ENCODE results near the gene CAMK1G. TPM values are rescaled to one million over a fixed set of nuclear protein-coding genes. Genes with fewer than 3 reads are reported as not detected.

Gene CAMK1G
- total and polyA plus RNA-seq, 9 of the 15 experiments (the other 6 are each of a cell fraction or from before 2014, with no cell fraction given): not detected

- TF ChIP-seq HMGN3 (IDR thresholded peaks at IDR 0.05; ENCODE audit: borderline replicate concordance, extremely low read depth, insufficient read length, low read depth, low read length): peak; percentile 30
- TF ChIP-seq ZNF395 (CRISPR knock-in tag; IDR thresholded peaks at IDR 0.05): peak; percentile 65; the same call in 1 of the 2 replicates
- peak; percentile 60; the same call in 1 of the 2 replicates for TF ChIP-seq ELF4 (CRISPR knock-in tag; IDR thresholded peaks at IDR 0.05)
- peak; percentile 89 for TF ChIP-seq HMBOX1 (IDR thresholded peaks at IDR 0.05)
- TF ChIP-seq TCF3 (CRISPR knock-in tag; IDR thresholded peaks at IDR 0.05): peak; percentile 53
- no peak for TF ChIP-seq ZNF3 (CRISPR knock-in tag; IDR thresholded peaks at IDR 0.05)
- TF ChIP-seq, protein P1, sequence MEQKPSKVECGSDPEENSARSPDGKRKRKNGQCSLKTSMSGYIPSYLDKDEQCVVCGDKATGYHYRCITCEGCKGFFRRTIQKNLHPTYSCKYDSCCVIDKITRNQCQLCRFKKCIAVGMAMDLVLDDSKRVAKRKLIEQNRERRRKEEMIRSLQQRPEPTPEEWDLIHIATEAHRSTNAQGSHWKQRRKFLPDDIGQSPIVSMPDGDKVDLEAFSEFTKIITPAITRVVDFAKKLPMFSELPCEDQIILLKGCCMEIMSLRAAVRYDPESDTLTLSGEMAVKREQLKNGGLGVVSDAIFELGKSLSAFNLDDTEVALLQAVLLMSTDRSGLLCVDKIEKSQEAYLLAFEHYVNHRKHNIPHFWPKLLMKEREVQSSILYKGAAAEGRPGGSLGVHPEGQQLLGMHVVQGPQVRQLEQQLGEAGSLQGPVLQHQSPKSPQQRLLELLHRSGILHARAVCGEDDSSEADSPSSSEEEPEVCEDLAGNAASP (IDR thresholded peaks at IDR 0.05): no peak
- no peak for TF ChIP-seq NEUROD1 (IDR thresholded peaks at IDR 0.05; ENCODE audit: borderline replicate concordance, low read depth, low read length, partially characterized antibody)
- TF ChIP-seq HDGF (IDR thresholded peaks at IDR 0.05): no peak
- no peak for TF ChIP-seq TEAD2 (tag; IDR thresholded peaks at IDR 0.05)
- TF ChIP-seq FOSL1 (tag; conservative IDR thresholded peaks at IDR 0.05): peak; percentile 96
- TF ChIP-seq PHF20 (IDR thresholded peaks at IDR 0.05; ENCODE audit: partially characterized antibody): no peak
- peak; percentile 72 for TF ChIP-seq CBFA2T3 (IDR thresholded peaks at IDR 0.05)
- TF ChIP-seq, protein P2, sequence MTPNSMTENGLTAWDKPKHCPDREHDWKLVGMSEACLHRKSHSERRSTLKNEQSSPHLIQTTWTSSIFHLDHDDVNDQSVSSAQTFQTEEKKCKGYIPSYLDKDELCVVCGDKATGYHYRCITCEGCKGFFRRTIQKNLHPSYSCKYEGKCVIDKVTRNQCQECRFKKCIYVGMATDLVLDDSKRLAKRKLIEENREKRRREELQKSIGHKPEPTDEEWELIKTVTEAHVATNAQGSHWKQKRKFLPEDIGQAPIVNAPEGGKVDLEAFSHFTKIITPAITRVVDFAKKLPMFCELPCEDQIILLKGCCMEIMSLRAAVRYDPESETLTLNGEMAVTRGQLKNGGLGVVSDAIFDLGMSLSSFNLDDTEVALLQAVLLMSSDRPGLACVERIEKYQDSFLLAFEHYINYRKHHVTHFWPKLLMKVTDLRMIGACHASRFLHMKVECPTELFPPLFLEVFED (CRISPR knock-in tag; conservative IDR thresholded peaks at IDR 0.05): no peak
- TF ChIP-seq, protein P3, sequence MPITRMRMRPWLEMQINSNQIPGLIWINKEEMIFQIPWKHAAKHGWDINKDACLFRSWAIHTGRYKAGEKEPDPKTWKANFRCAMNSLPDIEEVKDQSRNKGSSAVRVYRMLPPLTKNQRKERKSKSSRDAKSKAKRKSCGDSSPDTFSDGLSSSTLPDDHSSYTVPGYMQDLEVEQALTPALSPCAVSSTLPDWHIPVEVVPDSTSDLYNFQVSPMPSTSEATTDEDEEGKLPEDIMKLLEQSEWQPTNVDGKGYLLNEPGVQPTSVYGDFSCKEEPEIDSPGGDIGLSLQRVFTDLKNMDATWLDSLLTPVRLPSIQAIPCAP (CRISPR knock-in tag; IDR thresholded peaks at IDR 0.05; ENCODE audit: borderline replicate concordance): no peak
- TF ChIP-seq XRCC5 (IDR thresholded peaks at IDR 0.05; ENCODE audit: low read depth, low read length): no peak
- TF ChIP-seq NCOA6 (IDR thresholded peaks at IDR 0.05): no peak
- TF ChIP-seq ID3 (CRISPR knock-in tag; IDR thresholded peaks at IDR 0.05): no peak
- TF ChIP-seq ID3 (tag; IDR thresholded peaks at IDR 0.05): 0 out of 2 replicates have a peak, but pooled peaks have one; percentile 25
- no peak for TF ChIP-seq SMARCA5 (IDR thresholded peaks at IDR 0.05)
- TF ChIP-seq EP300 (IDR thresholded peaks at IDR 0.05; ENCODE audit: low read length): peak; percentile 44; the same call in 1 of the 2 replicates
- peak; percentile 3; the same call in 1 of the 2 replicates for TF ChIP-seq NFE2 (IDR thresholded peaks at IDR 0.05; ENCODE audit: low read depth)
- TF ChIP-seq ATF7 (IDR thresholded peaks at IDR 0.05): peak; percentile 34; the same call in 1 of the 2 replicates
Measured at GRCh38 chr1:209648931-209649776, 65.6 kb downstream of the CAMK1G start (continued).
